Measurements from ENCODE around the gene A2M.

The A2M gene

GRCh38 chr12:9073076-9073475 is 42.6 kb downstream of the A2M start:
- TF ChIP-seq CTCF (conservative IDR thresholded peaks at IDR 0.05; ENCODE audit: low read depth, low read length), result no peak
- H3K4me3 ChIP-seq (ENCODE audit: low read length), result no peak overlapping the region
- no peak for DNase-seq (ENCODE audit: low read depth)

GRCh38 chr12:9072481-9073038 is 43.2 kb downstream of the A2M start:
- no peak overlapping the region for H3K4me3 ChIP-seq (ENCODE audit: low read length)
- DNase-seq (ENCODE audit: low read depth), result no peak
- no peak for TF ChIP-seq CTCF (conservative IDR thresholded peaks at IDR 0.05; ENCODE audit: low read depth, low read length)

GRCh38 chr12:9071969-9072368 is 43.8 kb downstream of the A2M start:
- TF ChIP-seq CTCF (conservative IDR thresholded peaks at IDR 0.05; ENCODE audit: low read depth, low read length), result no peak

GRCh38 chr12:9071518-9071917 is 44.2 kb downstream of the A2M start:
- no peak for DNase-seq (ENCODE audit: low read depth)
- no peak overlapping the region for H3K4me3 ChIP-seq (ENCODE audit: low read length)
- TF ChIP-seq CTCF (conservative IDR thresholded peaks at IDR 0.05; ENCODE audit: low read depth, low read length), result no peak

More at GRCh38 chr12:9071969-9072368, 43.8 kb downstream of the A2M start:
- no peak for DNase-seq (ENCODE audit: low read depth)
- H3K4me3 ChIP-seq (ENCODE audit: low read length), result no peak overlapping the region

GRCh38 chr12:9070351-9070750 is 45.4 kb downstream of the A2M start:
- DNase-seq (ENCODE audit: low read depth), result no peak
- no peak for TF ChIP-seq CTCF (conservative IDR thresholded peaks at IDR 0.05; ENCODE audit: low read depth, low read length)
- no peak overlapping the region for H3K4me3 ChIP-seq (ENCODE audit: low read length)

GRCh38 chr12:9068600-9068999 is 47.1 kb downstream of the A2M start:
- TF ChIP-seq CTCF (conservative IDR thresholded peaks at IDR 0.05; ENCODE audit: low read depth, low read length), result no peak
- no peak overlapping the region for H3K4me3 ChIP-seq (ENCODE audit: low read length)
- no peak for DNase-seq (ENCODE audit: low read depth)

- H3K4me3 ChIP-seq (ENCODE audit: low read length), result no peak overlapping the region
- DNase-seq (ENCODE audit: low read depth), result no peak
- TF ChIP-seq CTCF (conservative IDR thresholded peaks at IDR 0.05; ENCODE audit: low read depth, low read length), result no peak
Measured at GRCh38 chr12:9068086-9068485, 47.6 kb downstream of the A2M start.

All from retinal pigment epithelial cell (primary cell).